GM12875 (cell line): ENCODE measurements around the gene AADACL4.

Source experiments
- H3K4me3 ChIP-seq: one replicate; pipeline ENCODE4 v1.5.1; 2011; ENCODE audit warnings: low read depth, low read length, control low read depth
- TF ChIP-seq, protein P1 (sequence below): IDR thresholded peaks from 2 replicates; pipeline ENCODE4 v1.5.1; 2011; ENCODE audit warnings: low read depth, mild to moderate bottlenecking, control low read depth, inconsistent platforms, low read length, moderate library complexity, borderline replicate concordance; ENCODE audit not compliant: insufficient read depth

Gene AADACL4

DNA sequence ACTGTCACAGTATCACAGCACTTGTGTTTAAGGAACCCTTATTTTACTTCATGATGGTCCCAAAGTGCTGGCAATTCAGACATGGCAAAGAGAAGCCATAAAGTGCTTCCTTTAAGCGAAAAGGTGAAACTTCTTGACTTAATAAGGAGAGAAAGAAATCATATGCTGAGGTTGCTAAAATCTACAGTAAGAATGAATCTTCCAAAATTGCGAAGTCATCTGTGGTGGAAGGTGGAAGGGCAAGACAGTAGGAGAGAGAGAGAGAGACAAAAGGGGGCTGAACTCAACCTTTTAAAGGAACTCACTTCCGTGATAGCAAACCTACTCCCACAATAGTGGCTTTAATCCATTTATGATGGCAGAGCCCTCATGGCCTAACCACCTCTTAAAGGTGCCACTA, 52.8 kb downstream of the AADACL4 start:
- H3K4me3 ChIP-seq, result no peak overlapping the region
- TF ChIP-seq, protein P1, sequence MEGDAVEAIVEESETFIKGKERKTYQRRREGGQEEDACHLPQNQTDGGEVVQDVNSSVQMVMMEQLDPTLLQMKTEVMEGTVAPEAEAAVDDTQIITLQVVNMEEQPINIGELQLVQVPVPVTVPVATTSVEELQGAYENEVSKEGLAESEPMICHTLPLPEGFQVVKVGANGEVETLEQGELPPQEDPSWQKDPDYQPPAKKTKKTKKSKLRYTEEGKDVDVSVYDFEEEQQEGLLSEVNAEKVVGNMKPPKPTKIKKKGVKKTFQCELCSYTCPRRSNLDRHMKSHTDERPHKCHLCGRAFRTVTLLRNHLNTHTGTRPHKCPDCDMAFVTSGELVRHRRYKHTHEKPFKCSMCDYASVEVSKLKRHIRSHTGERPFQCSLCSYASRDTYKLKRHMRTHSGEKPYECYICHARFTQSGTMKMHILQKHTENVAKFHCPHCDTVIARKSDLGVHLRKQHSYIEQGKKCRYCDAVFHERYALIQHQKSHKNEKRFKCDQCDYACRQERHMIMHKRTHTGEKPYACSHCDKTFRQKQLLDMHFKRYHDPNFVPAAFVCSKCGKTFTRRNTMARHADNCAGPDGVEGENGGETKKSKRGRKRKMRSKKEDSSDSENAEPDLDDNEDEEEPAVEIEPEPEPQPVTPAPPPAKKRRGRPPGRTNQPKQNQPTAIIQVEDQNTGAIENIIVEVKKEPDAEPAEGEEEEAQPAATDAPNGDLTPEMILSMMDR, result no peak

DNA sequence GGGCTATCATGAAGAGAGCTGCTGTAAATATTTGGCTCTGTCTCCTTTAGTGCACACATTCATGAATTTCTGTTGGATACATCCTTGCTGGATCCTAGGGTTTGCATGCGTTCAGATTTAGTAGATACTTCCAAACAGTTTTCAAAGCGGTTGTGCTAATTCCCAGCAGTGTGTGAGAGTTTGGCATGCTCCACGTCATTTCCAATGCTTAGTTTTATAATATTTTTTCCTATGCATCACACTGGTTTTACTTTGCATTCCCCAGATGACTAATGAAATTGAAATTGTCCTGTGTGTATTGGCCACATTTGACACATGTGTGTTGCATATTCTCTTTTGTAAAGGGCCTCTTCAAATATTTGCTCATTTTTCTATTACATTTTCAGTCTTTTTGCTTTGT, 53.5 kb downstream of the AADACL4 start:
- H3K4me3 ChIP-seq, result no peak overlapping the region
- TF ChIP-seq, protein P1, result no peak

DNA sequence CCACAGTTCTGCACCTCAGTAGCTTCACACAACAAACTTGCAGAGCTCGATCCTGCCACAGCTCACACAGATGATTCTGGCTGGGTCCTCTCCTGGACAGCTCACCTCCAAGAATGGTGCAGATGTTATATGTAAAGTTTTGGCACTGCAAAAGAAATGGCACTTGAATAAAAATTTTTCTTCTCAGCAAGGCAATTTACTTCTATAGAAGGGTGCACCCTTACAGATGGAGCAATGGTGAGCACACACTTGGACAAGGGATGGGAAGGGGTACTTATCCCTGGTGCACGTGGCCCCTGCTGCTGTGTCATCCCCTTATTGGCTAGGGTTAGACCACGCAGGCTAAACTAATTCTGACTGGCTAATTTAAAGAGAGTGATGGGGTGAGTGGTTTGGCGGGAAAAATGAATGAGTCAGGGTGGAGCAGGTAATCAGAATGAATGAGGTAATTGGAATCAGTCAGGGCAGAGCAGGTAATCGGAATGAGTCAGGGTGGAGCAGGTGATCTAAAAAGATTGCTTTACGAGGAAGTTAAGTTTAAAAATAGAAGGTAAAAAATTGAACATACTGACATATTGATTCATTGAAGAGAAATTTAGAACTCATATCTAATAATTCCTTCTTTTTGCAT, 60.1 kb downstream of the AADACL4 start:
- H3K4me3 ChIP-seq, result no peak overlapping the region
- TF ChIP-seq, protein P1, result no peak

DNA sequence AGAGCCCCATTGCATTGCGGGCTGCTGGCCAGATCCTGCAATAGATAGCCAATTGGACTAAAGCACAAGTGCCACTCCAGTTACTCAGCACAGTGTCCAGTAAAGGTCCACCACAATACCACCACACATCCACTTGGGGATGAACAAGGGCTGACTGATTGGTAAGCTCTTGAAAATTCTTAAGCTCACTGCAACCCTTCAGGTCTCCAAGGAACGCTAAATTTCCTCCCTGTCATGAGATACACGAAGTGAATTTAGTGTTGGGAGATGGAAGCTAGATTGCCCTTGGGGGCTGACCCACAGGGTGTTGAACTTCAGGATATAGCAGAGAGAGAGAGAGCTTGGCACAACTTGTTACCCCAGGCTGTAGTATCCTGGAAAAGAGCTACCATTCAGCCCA, 62.2 kb downstream of the AADACL4 start:
- TF ChIP-seq, protein P1, result no peak

DNA sequence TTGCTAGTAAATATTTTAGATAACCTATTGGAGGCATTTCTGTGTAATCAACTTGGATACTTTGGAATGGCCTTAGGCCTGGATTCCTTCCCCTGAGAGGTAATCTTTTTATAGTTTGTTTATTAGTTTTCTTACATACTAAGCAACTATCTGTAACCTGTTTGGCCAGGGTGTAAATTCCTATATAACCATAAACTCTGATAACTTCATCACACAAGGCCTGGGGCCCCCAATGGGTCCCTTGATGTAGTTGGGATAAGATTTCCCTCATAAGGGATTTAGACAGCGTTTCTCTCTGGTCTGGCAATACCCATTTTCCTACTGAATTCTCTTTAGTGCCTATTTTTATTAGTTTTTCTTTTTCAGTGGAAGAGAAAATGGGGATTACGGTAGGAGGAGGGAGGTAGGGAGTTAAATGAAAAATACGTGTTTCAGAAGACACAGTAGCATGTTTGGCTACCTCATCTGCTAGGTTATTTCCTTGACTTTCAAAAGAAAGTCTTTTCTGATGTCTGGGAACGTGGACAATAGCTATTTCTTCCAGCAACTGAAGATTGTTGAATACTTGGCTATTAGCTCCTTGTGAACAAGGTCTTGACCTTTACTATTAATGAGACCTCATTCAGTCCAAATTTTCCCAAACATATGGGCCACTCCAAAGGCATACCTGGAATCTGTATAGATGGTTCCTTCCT, 64.7 kb downstream of the AADACL4 start:
- no peak overlapping the region for H3K4me3 ChIP-seq
- TF ChIP-seq, protein P1, result no peak

More for the DNA sequence above, 62.2 kb downstream of the AADACL4 start:
- H3K4me3 ChIP-seq, result no peak overlapping the region

DNA sequence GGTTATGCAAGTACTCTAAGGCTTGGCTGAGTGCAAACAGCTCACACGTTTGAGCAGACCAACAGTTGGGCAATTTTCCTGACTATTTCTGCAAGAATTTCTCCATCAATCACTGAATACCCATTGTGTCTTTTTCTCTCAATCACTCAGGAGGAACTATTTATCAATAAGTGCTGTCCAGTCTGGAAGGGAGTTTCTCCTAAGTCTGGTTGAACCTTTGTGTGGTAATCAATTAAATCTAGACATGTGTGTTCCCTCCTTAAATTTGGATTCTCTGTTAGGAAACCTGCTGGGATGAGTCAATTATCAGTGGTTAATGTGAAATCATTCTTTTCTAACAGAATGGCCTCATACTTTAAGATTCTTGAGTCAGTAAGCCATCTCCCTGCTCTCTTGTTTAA, 65.2 kb downstream of the AADACL4 start:
- no peak overlapping the region for H3K4me3 ChIP-seq
- TF ChIP-seq, protein P1, result no peak

DNA sequence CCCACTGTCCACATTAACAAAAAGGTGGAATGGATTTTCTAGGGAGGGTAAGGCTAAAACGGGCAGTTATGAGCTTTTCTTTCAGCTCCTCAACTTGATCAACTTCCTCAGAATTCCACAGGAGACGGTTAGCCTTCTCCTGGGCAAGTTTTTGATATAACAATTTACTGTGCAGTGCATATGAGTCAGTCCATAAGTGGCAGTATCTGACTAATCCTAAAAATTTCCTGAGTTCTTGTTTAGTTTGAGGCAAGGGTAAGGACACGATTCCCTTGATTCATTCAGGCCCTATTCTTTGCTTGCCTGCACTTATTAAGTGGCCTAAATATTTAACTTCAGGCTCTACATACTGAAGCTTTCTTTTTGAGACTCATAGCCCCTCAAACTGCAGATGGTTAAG, 65.8 kb downstream of the AADACL4 start:
- H3K4me3 ChIP-seq, result no peak overlapping the region
- TF ChIP-seq, protein P1, result no peak
